Activated CD4-positive, CD25-positive, alpha-beta regulatory T cell treated with anti-CD3 and anti-CD28 coated beads, Interleukin-2, amount 50 U/mL, for 72 hours (primary cell): ENCODE measurements around the gene PIK3R5.
"Not testable (repeated sequence)": the region's sequence is repeated elsewhere in the genome, so short reads cannot be mapped to it uniquely, and the experiment has no call there.

Source experiments
- DNase-seq: peaks from one replicate; pipeline ENCODE4 v3.0.0; 2021

PIK3R5 gene

DNA sequence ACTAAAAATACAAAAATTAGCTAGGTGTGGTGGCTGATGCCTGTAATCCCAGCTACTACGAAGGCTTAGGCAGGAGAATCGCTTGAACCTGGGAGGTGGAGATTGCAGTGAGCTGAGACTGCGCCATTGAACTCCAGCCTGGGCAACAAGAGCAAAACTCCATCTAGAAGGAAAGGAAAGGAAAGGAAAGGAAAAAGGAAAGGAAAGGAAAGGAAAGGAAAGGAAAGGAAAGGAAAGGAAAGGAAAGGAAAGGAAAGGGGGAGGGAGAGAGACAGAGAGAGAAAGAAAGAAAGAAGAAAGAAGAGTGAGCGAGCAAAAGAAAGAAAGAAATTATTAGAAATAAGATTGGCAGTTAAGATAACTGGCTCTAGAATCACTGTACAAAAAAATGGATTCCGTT lies 18.7 kb upstream of the PIK3R5 start:
- DNase-seq: not testable (repeated sequence)

DNA sequence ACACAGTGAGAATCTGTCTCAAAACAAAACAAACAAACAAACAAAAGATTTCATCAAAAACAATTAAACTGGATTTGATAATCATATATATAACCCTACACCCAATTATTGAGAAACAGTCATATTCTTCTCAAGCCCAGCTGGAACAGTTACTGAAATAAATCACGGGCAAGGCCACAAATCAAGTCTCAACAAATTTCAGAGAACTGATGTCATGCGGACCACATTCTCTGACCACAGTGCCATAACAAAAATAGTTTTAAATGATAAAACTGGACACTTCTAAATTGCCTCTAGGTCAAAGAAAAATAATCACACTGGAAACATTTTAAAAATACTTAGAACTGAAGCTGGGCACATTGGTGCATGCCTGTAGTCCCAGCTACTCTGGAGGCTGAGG lies 15.9 kb upstream of the PIK3R5 start:
- no peak for DNase-seq

DNA sequence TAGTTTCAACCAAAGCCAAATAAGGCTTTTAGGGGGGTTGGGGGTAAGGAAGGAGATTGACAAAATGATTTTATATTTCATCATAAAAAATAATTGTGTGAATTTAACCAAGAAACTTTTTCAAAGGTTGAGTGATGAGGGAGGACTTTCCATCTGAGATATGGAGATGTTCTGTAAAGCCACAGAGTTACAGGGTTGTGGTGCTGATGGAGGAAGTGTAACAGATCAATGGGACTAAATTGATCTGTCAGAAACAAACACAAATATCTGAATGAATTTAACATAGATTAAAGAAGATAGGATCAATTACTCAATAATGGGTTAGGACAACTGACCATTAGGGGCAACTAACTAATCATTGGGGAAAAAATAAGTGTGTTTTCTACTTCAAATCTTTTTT lies 14.2 kb upstream of the PIK3R5 start:
- no peak for DNase-seq

DNA sequence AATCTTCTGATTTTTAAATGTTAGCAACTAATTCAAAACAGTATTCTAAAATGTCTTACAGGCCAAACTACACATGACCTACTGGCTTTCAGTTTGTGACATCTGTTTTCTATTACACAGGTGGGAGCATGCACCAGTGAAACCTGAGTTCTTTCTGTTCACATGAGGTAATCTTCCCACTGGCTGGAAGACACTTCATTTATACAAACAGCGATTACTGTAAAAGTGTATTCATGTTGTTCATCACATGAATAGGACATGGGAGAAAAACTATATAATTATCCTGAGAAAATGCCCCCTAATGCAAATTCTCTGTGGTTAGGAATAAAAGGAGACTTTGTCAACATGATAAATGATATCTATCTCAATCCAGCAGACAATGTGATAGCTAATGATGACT lies 11.1 kb upstream of the PIK3R5 start:
- no peak for DNase-seq

DNA sequence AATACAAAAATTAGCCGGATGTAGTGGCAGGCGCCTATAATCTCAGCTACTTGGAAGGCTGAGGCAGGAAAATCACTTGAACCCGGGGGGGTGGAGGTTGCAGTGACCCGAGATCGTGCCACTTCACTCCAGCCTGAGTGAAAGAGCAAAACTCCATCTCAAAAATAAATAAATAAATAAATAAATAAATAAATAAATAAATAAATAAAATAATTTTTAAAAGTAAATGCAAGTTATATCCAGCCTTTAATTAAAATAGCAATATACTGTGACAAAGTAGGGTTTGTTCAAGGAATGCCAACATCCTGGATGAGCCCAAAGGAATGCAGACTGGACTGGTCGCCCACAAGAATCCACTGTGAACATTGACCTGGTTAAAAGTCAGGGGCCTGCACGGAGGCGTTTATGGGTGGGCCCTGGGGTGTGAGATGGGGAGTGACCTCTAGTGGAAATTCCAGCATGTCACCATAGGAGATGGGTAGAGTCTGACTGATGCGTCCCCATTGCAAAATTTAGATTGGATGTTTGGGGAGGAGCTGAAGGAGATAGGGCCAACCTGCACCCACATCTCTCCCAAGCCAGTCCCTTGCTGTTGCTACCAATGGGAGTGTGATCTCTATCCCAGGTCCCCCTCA lies 9.7 kb upstream of the PIK3R5 start:
- DNase-seq: no peak

DNA sequence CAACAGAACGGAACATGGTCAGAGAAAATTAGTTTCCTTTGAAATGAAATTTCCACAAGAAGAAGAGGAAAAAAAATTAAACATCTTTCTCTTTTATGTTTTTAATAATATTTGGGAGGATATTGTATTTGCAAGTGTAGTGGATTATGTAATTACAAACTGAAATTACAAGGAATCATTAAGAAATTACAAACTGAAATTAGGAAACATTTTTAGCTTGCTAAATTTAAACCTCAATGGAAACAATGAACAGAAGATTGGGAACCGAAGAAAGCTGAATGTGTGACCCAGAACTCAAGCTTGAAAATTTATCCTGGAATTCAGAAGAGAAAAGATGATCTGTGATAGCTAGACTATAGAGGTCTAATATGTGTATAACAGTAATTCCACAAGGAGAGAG lies 4.4 kb upstream of the PIK3R5 start:
- DNase-seq: no peak

DNA sequence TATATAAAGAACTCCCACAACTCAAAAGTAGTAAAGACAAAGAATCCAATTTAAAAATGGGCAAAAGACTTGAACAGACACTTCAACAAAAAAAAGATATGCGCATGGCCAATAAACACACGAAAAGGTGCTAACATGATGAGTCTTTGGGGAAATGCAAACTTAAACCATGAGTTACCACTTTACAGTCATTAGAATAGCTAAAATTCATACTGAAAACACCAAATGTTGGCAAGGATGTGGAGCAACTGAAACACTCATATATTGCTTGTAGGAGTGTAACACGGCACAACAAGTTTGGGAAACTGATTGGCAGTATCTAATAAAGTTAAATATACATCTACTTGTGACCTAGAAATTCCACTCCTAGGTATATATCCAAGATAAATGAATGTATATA lies 3.0 kb upstream of the PIK3R5 start:
- DNase-seq: no peak

DNA sequence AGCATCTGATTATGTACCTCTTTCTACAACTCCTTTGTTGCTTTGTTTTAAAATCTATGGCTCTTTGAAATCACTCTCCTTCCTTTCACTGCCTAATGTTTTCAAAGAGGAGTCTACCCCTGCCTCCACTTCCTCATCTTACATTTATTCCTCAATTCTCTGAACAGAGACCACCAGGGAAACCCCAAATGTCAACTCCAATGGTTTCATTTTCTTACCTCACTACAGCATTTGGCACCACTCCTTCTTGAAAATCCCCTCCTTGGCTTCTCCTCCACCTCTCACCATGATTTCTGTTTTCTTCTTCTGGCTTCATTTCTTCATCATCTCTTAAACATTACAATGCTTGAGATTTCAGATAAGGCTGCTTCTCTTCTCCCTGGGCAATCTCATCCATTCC lies 2.4 kb upstream of the PIK3R5 start:
- no peak for DNase-seq

DNA sequence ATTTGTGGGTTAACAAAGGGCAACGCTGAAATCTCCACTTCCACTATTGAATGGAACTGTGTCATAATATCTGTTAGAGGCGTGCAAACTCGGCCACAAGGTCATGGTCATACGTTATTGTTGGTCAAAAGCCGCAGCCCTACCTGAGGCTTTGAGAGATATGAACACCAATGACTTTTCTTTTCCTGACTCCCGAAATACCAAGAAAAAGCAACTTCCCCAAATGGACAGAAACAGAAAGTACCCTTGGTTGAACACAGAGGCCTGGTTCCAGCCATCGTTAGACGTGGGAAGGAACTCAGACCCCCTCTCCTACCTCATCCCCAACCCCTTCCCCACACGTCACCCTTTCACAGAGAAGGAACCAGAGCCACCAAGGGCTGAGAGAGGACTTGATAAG lies 1.4 kb upstream of the PIK3R5 start:
- no peak for DNase-seq

DNA sequence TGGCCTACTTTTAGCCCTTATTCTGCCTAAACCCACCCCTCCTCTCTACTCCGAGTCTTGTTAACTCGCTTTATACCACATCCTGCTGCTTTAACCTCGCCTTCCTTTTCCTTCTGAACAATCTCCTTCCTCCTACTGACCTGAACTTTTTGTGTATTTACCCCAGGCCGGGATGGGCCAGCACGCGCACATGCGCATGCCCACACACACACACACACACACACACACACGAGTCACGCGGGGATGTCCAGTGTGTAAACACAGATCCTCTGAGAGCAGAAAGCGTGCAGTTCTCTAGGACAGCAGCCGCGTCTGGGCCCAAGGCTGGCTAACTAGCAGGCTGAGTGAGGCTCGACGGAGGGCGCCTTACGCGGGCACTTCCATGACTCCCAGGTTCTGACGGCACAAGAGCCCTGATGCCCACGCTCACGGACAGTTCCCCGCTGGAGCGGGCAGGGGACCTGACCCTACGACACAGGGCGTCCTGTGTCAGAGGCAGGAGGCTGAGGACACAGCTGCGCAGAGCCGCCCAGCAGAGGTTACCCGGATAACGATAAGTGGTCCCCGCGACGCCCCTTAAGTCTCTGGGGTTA lies 610 bp downstream of the PIK3R5 start:
- DNase-seq: peak; percentile 57

DNA sequence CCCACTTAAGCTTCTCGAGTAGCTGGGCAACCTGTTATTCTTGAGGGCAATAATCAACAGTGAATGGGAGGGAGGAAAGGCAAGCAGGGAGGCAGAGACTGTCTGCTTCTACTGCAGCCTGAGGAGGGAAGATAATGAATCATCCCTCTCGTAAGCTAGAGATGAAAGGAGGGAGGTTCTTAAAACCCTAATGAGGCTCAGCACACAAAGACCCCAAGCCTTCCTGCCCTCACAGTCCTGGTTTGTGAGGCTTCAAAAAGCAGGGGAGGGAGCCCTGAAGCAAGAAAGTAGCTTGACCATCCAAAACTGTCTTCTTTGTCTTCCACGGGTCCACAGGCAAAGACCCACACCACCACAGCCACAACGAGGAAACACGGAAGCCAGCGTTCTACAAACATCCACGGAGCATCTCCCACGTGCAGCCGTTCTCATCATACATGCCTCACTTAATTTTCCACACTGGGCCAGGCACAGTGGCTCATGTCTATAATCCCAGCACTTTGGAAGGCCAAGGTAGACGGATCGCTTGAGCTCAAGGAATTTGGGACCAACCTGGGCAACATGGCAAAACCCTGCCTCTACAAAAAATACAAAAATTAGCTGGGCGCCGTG lies 1.8 kb downstream of the PIK3R5 start:
- no peak for DNase-seq

DNA sequence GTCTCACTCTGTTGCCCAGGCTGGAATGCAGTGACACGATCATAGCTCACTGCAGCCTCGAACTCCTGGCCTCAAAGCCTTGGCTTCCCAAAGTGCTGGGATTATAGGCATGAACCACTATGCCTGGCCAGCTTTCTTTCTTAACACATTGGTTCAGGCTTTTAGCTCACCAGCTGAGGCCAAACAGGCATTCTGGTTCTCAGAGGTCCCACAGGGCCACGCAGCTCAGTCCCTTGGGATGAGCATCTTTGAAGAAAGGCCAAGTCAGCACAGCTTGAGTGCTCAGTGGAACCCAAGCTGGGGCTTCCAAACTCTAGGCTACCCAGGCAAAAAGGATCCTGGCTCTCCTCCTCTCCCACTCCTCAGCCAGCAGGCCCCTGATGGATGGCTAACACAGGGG lies 2.5 kb downstream of the PIK3R5 start:
- no peak for DNase-seq

DNA sequence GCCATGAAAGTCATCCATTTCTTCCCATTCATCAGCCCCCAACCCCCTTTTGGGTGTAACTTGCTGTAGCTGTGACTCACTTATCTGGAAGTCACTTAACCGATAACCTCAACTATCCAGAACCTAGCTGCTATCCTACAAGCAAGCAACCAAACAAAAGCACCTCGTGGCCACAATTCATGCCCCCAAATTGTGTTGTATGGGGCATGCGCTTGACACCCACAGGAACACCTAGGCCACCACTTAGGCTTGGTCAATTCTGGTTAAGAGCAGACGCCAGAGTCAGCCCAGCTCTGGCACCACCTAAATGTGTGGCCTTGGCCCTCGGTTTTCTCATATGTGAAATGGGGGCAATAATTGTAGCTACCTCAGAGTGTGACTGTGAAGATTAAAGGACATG lies 3.7 kb downstream of the PIK3R5 start:
- no peak for DNase-seq

DNA sequence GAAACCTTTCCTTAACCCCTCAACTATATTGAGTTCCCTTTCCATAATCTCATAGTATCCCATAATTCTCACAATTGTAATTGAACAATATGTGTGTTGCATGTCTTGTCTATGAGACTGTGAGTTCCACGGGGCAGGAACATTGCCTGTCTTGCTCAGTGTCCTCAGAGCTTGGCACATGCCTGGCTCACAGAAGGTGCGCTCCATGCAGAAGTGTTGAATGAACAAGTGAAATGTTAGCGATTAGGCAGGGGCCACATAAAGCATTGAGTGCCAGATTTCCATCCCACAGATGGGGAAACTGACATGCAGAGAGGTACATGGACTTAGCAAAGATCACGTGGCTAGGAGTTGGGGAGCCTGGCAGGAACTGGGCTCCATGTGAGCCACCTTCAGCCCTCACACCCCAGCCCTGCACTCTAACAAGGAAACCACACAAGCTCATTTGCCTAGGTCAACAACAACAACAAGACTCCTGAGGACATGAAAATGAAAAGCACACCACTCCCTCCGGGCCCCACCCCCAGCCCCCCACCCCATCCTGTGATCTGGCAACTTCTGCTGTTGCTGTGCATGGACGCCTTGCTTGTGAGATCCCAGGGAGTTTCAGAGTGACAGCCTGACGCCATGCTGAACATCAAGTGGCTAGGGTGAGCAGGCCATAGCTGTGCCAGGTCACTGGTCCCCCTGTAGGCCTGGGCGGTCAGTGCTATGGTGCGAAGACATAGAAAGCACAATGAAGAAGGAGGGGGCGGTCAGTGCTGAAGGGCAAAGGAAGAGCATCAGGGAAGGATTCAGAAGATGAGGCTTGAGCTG lies 5.0 kb downstream of the PIK3R5 start:
- DNase-seq: no peak

DNA sequence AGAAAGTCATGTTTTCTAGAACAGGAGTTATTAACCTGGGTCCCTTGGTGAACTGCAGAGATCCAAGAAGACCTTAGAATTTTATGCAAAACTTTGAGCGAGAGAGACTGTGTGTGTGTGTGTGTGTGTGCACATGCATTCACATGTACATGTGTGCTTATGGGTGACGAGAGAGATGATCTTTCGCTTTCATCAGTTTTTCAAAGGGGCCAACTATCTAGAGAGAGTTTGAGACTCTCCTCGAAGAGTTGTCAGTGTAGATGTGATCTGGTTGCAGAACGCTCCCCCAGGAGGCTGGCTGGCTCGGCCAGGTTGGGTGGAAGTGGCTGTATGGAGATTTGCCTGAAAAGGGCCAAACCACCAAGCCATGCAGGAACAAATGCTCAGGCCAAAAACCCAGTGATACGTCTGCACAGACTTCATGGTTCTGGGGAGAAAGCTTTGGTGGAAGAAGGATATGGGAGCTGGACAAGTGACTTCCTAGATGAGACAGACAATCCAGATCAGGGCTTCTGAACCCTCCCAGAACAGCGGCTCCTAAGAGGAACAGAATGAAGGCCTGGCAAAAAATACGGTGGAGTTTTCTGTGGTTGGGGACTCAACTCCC lies 6.1 kb downstream of the PIK3R5 start:
- DNase-seq: no peak

DNA sequence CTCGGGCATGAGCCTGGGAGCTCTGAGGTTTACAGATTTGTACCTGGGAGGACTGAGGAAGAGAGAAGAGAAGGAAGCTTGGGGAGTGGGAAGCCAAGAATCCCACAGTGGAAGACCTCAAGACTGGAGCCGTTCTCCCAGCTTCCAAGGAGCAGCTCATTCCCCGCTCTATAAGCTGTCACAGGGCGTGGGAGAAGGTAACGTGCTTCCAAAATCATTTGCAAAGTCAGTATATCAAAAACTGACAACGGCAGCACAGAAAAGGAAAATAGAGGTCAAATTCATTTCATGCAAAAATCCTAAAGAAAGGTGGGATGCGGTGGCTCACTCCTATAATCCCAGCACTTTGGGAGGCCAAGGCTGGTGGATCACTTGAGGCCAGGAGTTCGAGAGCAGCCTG lies 7.8 kb downstream of the PIK3R5 start:
- DNase-seq: no peak

DNA sequence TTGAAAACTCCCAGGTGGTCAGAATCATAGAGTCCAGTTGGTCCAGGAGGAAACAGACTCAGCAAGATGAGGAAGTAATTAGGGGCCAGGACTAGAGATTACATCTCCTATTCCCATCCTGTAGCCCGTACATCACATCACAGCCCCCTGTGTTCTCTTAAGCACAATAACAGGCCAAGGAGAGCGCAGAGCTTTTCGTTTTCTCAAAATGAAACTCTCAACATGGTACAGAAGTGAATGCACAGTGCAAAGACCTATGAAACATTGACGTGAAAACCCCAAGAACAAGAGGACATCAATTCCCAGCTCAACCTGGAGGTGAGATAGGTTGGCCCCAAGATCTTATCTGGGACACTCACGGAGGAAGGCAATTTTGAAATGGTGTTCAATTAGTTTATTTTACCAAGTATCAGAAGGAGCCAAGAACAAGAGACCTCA lies 9.0 kb downstream of the PIK3R5 start:
- DNase-seq: no peak

DNA sequence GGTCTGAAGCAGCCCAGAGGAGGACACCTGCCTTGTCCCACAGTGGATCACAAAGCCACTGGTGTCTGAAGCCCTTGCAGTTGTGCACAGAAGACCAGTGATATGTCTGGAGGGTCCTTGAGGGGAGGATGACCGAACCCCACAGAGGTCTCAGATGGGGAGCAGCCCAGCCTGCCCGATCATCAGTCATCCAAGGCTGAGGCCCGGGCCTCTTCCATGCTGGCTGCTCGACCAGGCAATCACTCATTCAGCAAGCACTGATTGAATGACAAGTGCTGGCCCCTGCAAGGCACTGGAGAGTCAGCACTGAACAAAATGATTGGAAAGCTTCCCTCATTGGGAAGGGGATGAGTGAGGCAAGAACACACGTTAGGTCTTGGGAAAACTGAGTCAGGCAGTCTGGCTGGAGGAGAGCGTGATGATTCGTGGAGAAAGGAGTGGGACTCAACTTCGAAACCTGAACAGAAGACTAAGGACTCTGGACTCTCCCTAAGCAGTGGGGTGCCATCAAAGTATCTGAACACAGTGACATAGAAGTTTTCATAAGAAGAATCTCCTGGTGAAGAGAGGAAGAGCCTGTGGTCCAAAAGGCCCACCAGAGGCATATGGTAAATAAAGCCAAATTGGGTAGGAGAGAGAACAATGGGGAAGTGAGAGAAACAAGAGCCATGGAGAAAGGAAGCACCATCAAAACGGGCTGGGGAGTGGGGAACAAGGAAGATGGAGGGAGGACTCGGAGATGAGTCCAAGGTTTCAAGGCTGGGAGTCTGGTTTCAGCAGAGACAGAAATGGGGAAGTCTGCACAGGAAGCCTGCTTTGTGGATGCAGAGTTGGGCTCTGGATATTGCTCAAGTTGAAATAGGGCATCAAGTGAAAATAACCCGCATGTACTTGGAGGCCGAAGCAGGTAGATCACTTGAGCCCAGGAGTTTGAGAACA lies 10.2 kb downstream of the PIK3R5 start:
- DNase-seq: no peak

DNA sequence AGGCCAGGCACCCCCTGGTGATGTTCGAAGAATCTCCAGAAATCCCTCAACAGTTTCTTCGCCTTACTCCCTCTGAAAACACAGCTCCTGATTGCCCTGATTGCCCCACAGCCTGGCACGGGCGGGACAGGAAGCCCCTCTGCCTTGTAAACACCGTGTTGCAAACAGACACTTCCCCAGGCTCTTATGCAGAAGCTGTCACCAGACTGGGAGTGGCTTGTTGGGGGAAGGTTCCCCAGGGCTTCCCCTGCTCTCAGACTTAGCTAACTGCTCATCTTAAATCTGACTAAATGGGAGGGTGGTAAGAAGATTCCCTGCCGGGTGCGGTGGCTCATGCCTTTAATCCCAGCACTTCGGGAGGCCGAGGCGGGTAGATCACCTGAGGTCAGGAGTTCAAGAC lies 11.2 kb downstream of the PIK3R5 start:
- no peak for DNase-seq

DNA sequence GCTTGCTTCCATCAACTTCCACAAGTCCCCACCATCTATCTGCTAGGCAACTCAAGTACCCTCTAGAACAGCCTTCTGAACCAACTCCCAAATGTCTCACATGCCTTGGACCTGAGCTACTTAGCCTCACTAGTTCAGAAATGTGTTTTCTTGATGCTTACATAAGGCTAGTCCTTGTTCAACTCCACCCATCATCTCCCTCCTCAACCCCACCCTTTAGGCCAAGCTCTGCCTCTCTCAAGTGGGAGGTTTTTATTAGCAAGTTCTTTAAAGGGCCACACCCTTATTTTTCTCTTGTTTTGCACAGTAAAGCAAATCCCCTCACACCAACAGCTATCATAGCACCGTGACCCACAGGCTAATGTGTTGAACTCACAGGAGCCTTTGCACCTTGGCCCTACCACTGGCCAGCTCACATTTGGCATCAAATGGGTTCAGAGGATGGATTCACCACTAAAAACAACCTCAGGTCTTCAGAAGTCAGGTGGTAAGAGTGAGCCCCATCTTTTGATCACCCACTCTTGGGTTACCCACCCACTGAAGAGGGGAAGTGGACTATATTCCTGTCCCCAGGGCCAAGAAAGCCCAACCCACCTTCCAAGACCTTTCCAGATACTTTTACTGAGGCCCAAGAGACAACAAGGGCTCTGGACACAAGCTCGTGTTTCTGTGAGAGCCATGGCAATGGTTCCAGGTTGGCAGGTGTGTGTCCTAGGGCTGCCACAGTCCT lies 12.2 kb downstream of the PIK3R5 start:
- no peak for DNase-seq

DNA sequence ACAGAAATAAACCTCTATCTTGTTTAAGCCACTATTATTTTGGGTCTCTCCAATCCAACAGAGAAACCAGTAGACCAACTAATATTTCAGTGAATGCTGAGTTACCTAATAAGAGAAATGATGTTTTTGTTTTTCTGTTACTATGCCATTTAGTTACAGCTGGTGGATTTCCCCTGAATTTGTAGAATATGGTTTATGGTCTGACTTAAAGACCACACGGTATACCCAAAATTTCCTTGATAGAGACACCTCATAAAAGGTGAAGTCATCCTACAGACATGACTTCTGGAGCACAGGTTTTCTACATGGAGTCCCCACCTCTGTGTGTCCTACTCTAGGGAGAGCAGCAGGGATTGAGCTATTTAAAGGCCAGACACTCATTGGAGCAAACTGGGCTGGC lies 13.3 kb downstream of the PIK3R5 start:
- DNase-seq: no peak

DNA sequence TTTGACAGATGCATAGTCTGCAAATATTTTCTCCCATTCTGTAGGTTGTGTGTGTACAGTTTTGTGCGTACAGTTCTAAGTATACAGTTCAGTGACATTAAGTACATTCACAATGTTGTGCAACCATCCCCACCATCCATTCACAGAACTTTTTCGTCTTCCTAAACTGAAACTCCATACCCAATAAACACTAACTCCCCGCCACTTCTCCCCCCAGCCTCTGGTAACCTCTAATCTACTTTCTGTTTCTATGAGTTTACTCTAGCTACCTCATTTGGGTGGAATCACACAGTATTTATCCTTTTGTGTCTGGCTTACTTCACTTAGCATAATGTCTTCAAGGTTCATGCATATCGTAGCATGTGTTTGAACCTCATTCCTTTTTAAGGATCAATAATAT lies 14.3 kb downstream of the PIK3R5 start:
- no peak for DNase-seq
